GM19351 (cell line): ENCODE results near the gene BAIAP2.

Experiments
- ATAC-seq: cut with Tn5 transposase; IDR thresholded peaks from one replicate; pipeline ENCODE4 v1.9.1; 2021; ENCODE audit warnings: mild to moderate bottlenecking, moderate library complexity; ENCODE audit not compliant: unreplicated experiment

Gene BAIAP2

GRCh38 chr17:81084680-81085419 is 49.9 kb downstream of the BAIAP2 start:
- ATAC-seq, result no peak

- ATAC-seq, result no peak
These were observed 50.5 kb downstream of the BAIAP2 start for GRCh38 chr17:81085420-81085911.

DNA sequence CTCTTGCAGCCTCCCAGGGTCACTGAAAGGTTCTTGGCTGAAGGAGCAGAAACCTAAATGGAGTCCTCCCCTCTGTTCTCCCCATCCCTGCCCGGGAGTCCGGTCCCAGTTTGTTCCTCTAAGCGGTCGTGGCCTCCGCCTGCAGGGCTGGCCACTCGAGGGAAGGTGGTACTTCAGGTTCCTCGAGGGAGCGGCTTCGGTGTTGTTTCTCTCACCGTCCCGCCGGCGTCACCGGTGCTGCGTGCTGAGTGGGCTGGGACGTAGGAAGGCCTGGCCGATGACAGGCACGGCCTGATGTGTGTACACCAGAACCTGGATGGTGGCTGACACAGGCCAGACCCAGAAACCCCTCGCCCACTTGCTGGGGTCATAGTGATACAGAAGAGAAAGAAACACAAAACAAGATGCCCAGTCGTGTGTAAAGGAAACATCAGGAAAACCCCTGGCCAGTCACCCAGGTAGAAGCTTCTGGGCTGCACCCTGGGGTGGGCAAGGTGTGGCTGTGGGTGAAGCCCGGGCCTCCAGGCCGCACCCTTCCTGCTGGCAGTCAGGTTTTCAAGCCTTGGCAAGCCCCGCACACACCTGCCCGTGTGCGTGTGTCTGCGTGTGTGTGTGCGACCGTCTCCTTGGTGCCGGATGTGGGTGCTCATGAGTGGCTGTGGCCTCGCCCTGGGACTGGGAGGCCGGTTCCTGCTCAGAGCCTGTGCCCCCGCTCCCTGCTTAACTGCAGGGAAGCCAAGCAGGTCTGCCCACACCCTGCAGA is 52.0 kb downstream of the BAIAP2 start:
- ATAC-seq, result no peak

- ATAC-seq, result no peak
These were observed 55.6 kb downstream of the BAIAP2 start for GRCh38 chr17:81090361-81091136.

DNA sequence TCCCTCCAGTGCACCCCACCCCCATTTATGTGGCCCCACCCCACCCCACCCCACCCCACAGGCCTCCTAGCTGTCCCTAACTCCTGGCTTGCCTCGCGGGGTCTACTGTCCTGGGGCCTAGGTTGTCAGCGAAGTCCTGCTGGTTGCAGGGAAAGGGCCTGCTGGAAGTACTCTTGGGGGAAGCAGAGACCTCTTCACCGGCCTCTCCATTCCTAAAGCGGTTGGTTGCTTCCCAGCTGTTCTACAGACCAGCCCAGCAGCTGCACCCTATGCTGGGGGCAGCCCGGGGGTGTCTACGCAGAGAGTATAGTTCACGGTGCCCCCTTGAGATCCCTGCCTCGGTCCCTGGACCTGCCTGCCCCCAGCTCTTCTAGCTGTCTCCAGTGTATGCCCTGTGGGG is 56.2 kb downstream of the BAIAP2 start:
- no peak for ATAC-seq

DNA sequence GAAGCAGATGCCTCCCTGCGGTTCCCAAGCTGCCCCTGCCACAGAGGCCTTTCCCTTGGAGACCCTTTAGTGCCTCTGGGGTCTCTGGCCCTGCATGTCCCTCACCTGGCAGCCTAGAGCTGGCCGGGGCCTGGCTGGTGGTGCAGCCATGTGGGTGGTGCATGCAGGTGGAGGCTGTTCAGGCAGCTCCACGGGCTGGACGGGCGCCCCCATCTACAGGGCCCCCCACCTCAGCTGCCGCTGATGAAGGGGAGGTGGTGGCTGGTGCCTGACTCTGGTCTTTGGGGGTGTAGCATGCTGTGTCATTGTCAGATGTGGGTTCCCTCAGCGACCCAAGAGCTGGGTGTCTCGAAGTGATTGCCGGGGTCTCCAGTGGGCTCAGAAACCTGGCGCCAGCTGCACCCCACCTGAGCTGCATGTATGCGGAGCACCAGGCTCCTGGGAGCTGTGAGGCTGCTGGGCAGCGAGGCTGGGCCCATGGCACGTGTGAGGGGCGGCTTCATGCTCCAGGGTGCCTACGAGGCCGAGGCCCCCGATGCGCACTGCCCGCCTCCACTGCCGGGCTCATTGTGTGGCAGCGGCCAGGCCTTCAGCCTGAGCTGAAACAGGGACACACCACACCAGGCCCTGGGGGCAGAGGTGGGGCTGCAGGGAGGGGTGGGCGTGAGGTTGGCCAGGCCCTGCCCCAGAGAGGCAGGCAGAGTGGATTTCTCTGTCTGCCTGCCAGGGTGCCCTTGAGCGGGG is 57.0 kb downstream of the BAIAP2 start:
- no peak for ATAC-seq

DNA sequence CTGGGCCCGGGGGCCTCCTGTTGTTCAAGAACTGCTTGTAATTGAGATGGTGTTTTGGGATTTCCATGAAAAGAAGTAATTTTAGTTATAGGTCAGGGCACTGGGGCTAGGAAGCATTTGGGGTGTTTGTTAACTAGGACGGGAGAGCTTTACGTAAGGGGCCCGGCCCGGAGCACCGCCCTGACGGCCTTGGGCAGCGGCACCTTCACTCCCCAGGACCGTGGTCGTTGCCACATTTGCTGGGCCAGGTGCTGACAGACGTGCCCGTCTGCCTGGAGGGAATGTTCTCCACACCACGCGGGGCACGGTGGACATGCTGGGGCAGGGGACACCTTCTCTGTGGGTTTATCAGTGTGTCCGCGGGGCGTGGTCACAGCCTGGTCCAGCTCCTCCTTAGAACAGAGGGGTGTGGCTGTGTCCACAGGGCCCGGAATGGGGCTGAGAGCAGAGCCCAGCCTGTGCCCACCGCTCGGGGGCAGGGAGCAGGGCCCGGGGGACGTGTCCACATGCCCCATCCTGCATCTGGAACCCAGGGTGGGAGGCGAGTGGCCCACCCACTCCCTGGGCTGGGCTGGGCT is 57.7 kb downstream of the BAIAP2 start:
- no peak for ATAC-seq

DNA sequence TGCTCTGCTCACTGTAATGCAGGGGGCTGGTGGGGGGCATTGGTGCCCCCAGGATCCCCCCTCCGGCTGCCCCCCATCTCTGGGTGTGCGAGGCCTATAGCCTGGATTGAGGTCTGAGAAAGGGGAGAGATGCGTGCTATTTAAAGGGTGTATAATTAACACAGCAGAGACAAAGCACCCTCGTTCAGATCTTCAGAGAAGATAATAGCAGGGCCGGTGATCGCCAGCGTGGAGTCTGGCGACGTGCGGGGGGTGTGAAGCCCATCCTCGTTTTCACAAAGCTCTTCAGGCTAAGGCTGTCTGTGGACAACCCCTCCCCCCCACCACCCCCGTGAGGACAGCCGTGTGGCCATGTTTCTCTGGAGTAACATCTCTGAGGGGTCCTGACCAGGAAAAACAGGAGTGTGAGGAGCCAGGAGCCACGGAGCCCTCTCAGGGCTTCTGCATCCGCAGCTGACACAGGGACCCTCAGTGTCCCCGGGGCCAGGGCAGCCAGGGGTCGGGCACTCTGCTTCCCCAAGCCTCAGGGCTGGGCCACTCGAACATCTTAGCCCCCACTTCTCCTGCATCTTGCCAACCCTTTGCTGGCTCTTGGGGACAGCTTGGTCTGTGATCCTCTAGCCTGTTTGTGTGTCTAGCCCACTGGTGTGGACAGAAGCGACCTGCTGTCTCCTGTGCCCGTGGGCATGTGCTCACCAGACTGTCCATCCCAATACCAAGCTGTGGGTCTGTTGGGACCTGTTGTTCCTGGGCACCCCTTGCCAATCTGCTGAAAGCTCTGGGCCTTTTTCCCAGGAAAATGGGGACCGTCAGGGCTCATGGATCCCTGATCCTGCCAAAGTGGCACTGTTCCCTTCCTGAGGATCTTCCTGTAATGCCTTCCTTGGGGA is 58.9 kb downstream of the BAIAP2 start:
- no peak for ATAC-seq

DNA sequence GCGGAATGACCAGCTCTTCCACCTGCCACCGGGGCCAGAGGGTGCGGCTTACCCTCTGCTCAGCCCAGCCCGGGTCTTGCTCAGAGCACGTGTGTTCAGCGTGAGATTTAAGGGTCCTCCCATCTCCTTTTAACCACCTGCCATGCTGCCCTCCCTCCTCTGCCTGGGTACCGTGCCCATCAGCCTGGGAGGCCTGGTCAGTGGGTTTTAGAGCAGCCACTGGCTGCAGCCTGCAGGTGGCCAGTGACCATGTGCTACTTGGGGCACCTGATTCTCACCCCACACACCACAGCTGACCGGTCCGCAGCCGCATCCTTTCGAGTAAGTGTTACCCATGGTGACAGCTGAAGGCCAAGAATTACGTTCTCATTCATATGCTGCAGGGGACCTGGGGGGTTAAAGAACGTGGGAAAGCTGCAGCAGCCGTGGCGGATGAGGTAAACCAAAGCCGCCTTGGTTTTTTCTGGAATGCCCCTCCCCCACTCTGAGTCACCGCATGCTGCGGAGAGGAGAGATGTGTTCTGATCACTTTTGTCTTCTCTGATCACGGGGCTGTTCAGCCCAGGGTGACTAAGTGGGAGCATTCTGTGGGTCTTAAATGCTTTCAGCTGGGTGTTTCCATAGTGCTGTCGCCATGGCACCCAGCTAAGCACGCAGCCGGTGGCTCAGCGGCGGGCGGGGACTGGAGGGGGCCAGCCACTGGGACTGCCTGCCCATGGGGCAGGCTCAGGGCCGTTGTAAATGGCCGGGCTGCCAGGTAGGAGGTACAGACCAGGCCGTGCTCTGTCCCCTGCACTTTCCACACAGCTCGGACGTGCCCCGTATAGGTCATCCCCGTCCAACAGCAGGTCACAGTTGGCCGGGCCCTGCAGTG is 59.8 kb downstream of the BAIAP2 start:
- no peak for ATAC-seq

GRCh38 chr17:81095383-81095762 is 60.4 kb downstream of the BAIAP2 start:
- ATAC-seq, result no peak

- no peak for ATAC-seq
These were observed 61.8 kb downstream of the BAIAP2 start for GRCh38 chr17:81096741-81097133.

DNA sequence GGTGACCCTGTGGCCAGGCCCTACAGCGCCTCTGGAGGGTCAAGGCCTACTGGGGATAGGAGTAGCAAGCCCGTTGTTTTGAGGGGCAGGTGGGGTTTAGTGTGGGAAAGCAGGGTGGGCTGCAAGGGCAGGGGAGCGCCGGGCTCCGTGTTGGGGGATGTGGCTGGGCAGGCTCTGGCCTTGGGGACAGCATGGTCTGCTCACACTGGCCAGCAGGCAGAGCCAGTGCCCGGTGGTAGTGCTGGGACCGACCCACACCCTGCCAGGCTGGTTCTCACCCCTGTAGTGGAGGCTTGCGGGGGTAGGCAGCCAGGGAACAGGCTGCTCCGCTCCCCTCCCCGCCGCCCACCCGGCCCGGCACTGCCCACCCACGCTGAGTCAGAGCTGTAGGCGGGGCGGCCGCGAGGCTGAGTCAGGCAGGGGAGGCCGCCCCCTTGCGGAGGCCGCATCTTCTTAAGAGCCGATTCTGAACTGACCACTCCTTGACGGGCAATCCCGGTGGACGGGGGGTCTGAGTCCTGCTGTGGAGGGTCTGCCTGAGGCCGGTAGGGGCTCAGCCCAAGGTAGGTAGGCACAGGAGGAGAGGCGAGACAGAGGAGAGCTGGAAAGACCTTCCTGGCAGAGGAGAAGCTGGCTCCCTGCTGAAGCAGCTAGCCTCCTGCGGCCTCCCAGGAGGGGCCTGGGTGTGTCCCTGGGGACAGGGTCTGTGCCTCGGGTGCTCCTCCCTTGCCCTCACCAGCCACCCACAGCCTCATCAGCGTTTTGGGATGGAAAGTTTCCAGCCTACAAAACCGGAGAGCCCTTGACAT is 62.4 kb downstream of the BAIAP2 start:
- no peak for ATAC-seq

DNA sequence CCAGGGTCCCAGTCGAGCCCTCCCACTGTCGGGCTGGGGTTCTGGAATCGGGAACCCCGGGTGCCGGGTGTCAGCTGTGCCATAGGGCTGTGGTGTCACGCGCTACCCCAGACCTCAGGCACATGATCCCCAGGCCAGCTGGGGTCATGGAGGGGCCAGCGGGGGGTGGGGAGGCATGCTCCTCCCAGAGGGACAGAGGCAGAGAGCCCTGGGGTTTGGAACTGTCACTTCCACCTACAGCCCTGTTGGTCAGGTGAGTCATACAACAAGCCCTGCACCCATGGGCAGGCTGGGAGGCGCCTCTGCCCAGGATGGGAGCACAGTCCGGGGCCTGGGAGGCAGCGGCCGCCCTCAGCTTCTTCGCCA is 63.0 kb downstream of the BAIAP2 start:
- ATAC-seq, result no peak

DNA sequence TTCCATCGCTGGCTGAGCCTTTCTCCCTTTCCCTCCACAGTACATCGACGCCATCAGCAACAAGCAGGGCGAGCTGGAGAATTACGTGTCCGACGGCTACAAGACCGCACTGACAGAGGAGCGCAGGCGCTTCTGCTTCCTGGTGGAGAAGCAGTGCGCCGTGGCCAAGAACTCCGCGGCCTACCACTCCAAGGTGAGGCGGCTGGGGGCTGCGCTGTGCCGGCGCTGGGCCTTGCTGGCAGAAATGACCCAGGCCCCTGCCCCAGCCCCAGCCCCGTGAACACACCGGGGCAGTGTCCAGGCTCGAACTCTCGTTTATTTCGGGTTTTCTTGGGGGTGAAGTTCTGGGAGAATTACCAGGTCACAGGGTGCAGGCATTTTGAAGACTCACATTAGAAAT is 64.9 kb downstream of the BAIAP2 start:
- ATAC-seq, result no peak

DNA sequence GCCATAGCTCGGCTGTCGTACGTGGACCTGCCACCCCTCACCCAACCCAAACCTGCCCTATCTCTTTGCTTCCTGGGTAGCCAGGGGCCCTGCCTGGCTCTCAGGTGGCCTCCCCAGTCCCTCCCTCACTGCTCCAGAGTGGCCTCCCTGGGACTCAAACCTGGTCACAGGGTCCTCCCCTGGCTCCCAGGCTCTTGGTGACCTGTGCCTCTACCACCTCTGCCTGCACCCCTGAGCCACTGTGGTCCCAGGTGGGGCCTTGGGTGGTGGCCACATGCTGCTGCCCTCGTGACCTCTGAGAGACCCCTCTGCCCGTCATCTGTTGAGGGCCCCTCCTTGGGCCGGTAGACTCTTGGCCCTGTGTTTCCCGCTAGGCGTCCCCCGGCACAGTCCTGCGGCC is 65.7 kb downstream of the BAIAP2 start:
- no peak for ATAC-seq

DNA sequence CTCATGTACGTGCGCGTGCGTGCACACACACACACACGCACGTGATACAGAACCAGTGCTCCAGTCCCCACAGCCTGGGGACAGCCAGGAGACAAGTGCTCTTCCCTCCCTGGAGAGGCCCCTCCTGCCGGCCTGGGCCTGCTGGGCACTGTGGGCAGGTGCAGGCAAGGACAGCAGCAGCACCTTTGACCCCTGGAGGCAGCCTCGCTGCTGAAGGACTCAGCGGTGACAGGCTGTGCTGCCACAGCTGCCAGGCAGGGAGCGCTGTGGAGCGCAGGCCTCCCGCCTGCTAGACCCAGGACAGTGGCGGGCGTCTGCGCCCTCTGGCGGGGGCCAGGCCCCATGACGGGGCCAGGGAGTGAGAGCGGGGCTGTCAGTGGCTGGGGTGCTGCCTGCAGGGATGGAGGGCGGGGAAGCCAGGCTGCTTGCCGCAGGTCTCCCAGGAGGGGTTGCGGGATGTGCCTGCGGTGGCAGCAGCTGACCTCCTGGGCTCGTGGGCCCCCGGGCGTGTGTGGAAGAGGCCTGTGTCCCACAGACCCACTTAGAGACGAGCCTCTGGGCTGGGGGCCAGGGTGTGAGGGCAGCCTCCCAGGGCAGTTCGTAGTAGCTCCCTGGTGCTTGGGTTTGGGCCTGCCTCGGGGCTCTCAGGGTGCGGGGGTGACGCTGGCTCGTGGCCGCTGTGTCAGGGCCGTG is 66.8 kb downstream of the BAIAP2 start:
- peak; percentile 83 for ATAC-seq

DNA sequence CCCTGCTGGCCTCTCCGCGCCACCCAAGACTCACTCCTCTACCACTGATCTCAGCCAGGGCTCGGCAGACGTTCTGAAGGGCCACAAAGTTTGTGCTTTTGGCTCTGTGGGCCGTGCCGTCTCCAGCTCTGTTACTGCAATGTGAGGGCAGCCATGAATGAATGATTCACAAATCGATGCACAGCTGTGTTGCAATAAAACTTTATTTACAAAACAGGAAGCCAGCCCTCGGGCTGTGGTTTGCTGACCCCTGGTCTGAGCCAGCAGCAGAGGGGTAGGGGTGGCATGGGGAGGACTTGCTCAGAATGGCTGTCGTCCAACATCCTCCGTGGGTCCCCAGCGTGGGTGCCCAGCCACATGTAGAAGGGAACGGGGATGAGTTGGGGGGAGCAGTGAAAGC is 67.4 kb downstream of the BAIAP2 start:
- no peak for ATAC-seq
